OCI-LY7 (cell line): ENCODE data around the gene GAL.

Experiments used
- CTCF ChIP-seq: fragments of 200-600 bp; sonication (generic); conservative IDR thresholded peaks from 2 replicates; pipeline ENCODE4 v1.5.1; 2014; ENCODE audit warnings: mild to moderate bottlenecking, antibody characterized with exemption, low read length, moderate library complexity, mixed read lengths
- EZH2phosphoT487 ChIP-seq: fragments of 200-600 bp; sonication (generic); IDR thresholded peaks from 2 replicates; pipeline ENCODE4 v1.6.1; 2018; ENCODE audit warnings: low read depth, borderline replicate concordance, mild to moderate bottlenecking, mixed run types, antibody characterized with exemption, low read length, moderate library complexity, mixed read lengths

- TF ChIP-seq EZH2phosphoT487 (no peak), CTCF (no peak)
Measured at GRCh38 chr11:68658097-68658496, 26.2 kb upstream of the GAL start.
